HEK293 (cell line): ENCODE measurements around the gene BRD2.

Source experiments
- BCL11B ChIP-seq: fragments of 450-650 bp; formaldehyde crosslinking; IDR thresholded peaks from 2 replicates; pipeline ENCODE4 v1.5.1; 2016; ENCODE audit warnings: low read depth, missing biosample characterization, missing genetic modification characterization
- FEZF1 ChIP-seq: fragments of 450-650 bp; formaldehyde crosslinking; IDR thresholded peaks from 2 replicates; pipeline ENCODE4 v1.5.1; 2016; ENCODE audit warnings: missing biosample characterization, missing genetic modification characterization
- KLF7 ChIP-seq: fragments of 450-650 bp; formaldehyde crosslinking; IDR thresholded peaks from 2 replicates; pipeline ENCODE4 v1.5.1; 2016; ENCODE audit warnings: missing biosample characterization, missing genetic modification characterization, borderline replicate concordance
- MZF1 ChIP-seq: fragments of 450-650 bp; formaldehyde crosslinking; IDR thresholded peaks from 2 replicates; pipeline ENCODE4 v1.5.1; 2017; ENCODE audit warnings: missing biosample characterization, missing genetic modification characterization, borderline replicate concordance
- OVOL3 ChIP-seq: fragments of 450-650 bp; formaldehyde crosslinking; IDR thresholded peaks from 2 replicates; pipeline ENCODE4 v1.5.1; 2016; ENCODE audit warnings: missing biosample characterization, missing genetic modification characterization
- PATZ1 ChIP-seq: fragments of 450-650 bp; formaldehyde crosslinking; IDR thresholded peaks from 2 replicates; pipeline ENCODE4 v1.5.1; 2016; ENCODE audit warnings: missing biosample characterization, missing genetic modification characterization
- REST ChIP-seq: fragments of 450-650 bp; formaldehyde crosslinking; IDR thresholded peaks from 2 replicates; pipeline ENCODE4 v1.5.1; 2016; ENCODE audit warnings: missing biosample characterization, missing genetic modification characterization
- SP2 ChIP-seq: fragments of 450-650 bp; formaldehyde crosslinking; IDR thresholded peaks from 2 replicates; pipeline ENCODE4 v1.5.1; 2016; ENCODE audit warnings: missing biosample characterization, missing genetic modification characterization
- SP7 ChIP-seq: fragments of 450-650 bp; formaldehyde crosslinking; IDR thresholded peaks from 2 replicates; pipeline ENCODE4 v1.5.1; 2016; ENCODE audit warnings: missing biosample characterization, missing genetic modification characterization
- WT1 ChIP-seq: fragments of 450-650 bp; formaldehyde crosslinking; IDR thresholded peaks from 2 replicates; pipeline ENCODE4 v1.5.1; 2016; ENCODE audit warnings: missing biosample characterization, missing genetic modification characterization
- ZBTB20 ChIP-seq: fragments of 450-650 bp; formaldehyde crosslinking; IDR thresholded peaks from 2 replicates; pipeline ENCODE4 v1.5.1; 2016; ENCODE audit warnings: missing biosample characterization, missing genetic modification characterization
- ZBTB6 ChIP-seq: fragments of 450-650 bp; formaldehyde crosslinking; IDR thresholded peaks from 2 replicates; pipeline ENCODE4 v1.5.1; 2017; ENCODE audit warnings: missing biosample characterization, missing genetic modification characterization
- ZEB2 ChIP-seq: fragments of 450-650 bp; formaldehyde crosslinking; IDR thresholded peaks from 2 replicates; pipeline ENCODE4 v1.5.1; 2016; ENCODE audit warnings: missing biosample characterization, missing genetic modification characterization
- ZFP37 ChIP-seq: fragments of 450-650 bp; formaldehyde crosslinking; IDR thresholded peaks from 2 replicates; pipeline ENCODE4 v1.5.1; 2016; ENCODE audit warnings: missing biosample characterization, missing genetic modification characterization
- ZIC2 ChIP-seq: fragments of 450-650 bp; formaldehyde crosslinking; IDR thresholded peaks from 2 replicates; pipeline ENCODE4 v1.5.1; 2016; ENCODE audit warnings: missing biosample characterization, missing genetic modification characterization
- ZNF138 ChIP-seq: fragments of 450-650 bp; formaldehyde crosslinking; IDR thresholded peaks from 2 replicates; pipeline ENCODE4 v1.5.1; 2016; ENCODE audit warnings: missing biosample characterization, missing genetic modification characterization, borderline replicate concordance
- ZNF18 ChIP-seq: fragments of 450-650 bp; formaldehyde crosslinking; IDR thresholded peaks from 2 replicates; pipeline ENCODE4 v1.5.1; 2016; ENCODE audit warnings: missing biosample characterization, missing genetic modification characterization
- ZNF211 ChIP-seq: fragments of 450-650 bp; formaldehyde crosslinking; IDR thresholded peaks from 2 replicates; pipeline ENCODE4 v1.5.1; 2016; ENCODE audit warnings: low read depth, missing biosample characterization, missing genetic modification characterization
- ZNF248 ChIP-seq: fragments of 450-650 bp; formaldehyde crosslinking; IDR thresholded peaks from 2 replicates; pipeline ENCODE4 v1.5.1; 2017; ENCODE audit warnings: missing biosample characterization, missing genetic modification characterization
- ZNF350 ChIP-seq: fragments of 450-650 bp; formaldehyde crosslinking; IDR thresholded peaks from 2 replicates; pipeline ENCODE4 v1.5.0; 2017; ENCODE audit warnings: missing biosample characterization, mild to moderate bottlenecking, missing genetic modification characterization
- ZNF354C ChIP-seq: fragments of 450-650 bp; formaldehyde crosslinking; IDR thresholded peaks from 2 replicates; pipeline ENCODE4 v1.5.1; 2016; ENCODE audit warnings: missing biosample characterization, missing genetic modification characterization, low read depth, borderline replicate concordance
- ZNF391 ChIP-seq: fragments of 450-650 bp; formaldehyde crosslinking; IDR thresholded peaks from 2 replicates; pipeline ENCODE4 v1.5.1; 2016; ENCODE audit warnings: low read depth, missing biosample characterization, missing genetic modification characterization, borderline replicate concordance
- ZNF561 ChIP-seq: fragments of 450-650 bp; IDR thresholded peaks from 2 replicates; pipeline ENCODE4 v1.5.1; 2018; ENCODE audit warnings: missing biosample characterization, missing genetic modification characterization, borderline replicate concordance
- ZNF621 ChIP-seq: fragments of 450-650 bp; formaldehyde crosslinking; IDR thresholded peaks from 2 replicates; pipeline ENCODE4 v1.5.1; 2017; ENCODE audit warnings: missing biosample characterization, missing genetic modification characterization
- ZNF654 ChIP-seq: fragments of 450-650 bp; formaldehyde crosslinking; IDR thresholded peaks from 2 replicates; pipeline ENCODE4 v1.5.1; 2016; ENCODE audit warnings: low read depth, missing biosample characterization, missing genetic modification characterization
- ZNF660 ChIP-seq: fragments of 450-650 bp; IDR thresholded peaks from 2 replicates; pipeline ENCODE4 v1.5.1; 2018; ENCODE audit warnings: missing biosample characterization, mild to moderate bottlenecking, missing genetic modification characterization
- ZNF785 ChIP-seq: fragments of 450-650 bp; formaldehyde crosslinking; IDR thresholded peaks from 2 replicates; pipeline ENCODE4 v1.5.1; 2016; ENCODE audit warnings: missing biosample characterization, missing genetic modification characterization
- ZNF792 ChIP-seq: fragments of 450-650 bp; formaldehyde crosslinking; IDR thresholded peaks from 2 replicates; pipeline ENCODE4 v1.5.1; 2016; ENCODE audit warnings: missing biosample characterization, missing genetic modification characterization
- ZNF830 ChIP-seq: fragments of 450-650 bp; IDR thresholded peaks from 2 replicates; pipeline ENCODE4 v1.5.0; 2018; ENCODE audit warnings: missing biosample characterization, missing genetic modification characterization, low read depth, mild to moderate bottlenecking, moderate library complexity
- ZNF843 ChIP-seq: fragments of 450-650 bp; formaldehyde crosslinking; IDR thresholded peaks from 2 replicates; pipeline ENCODE4 v1.5.1; 2016; ENCODE audit warnings: missing biosample characterization, missing genetic modification characterization
- ZSCAN23 ChIP-seq: fragments of 450-650 bp; formaldehyde crosslinking; IDR thresholded peaks from 2 replicates; pipeline ENCODE4 v1.5.1; 2016; ENCODE audit warnings: missing biosample characterization, missing genetic modification characterization
- ZSCAN5A ChIP-seq: fragments of 450-650 bp; formaldehyde crosslinking; IDR thresholded peaks from 2 replicates; pipeline ENCODE4 v1.5.1; 2016; ENCODE audit warnings: missing biosample characterization, missing genetic modification characterization

BRD2 gene

GRCh38 chr6:32982702-32983492 is 14.5 kb downstream of the BRD2 start (continued):
- TF ChIP-seq PATZ1 (tag by site-specific recombination) (no peak), ZNF350 (no peak), ZNF843 (no peak), ZSCAN23 (tag by site-specific recombination) (no peak), ZBTB6 (tag by site-specific recombination) (no peak), ZSCAN5A (tag by site-specific recombination) (no peak), OVOL3 (tag by site-specific recombination) (no peak), ZNF785 (tag by site-specific recombination) (no peak), ZNF248 (tag by site-specific recombination) (no peak), ZEB2 (tag by site-specific recombination) (no peak), FEZF1 (tag by site-specific recombination) (peak; percentile 99), ZNF561 (tag by site-specific recombination) (no peak), ZNF830 (no peak), ZNF654 (tag by site-specific recombination) (no peak), SP2 (tag by site-specific recombination) (no peak), BCL11B (no peak), ZNF792 (tag by site-specific recombination) (no peak), ZNF354C (tag by site-specific recombination) (no peak), ZFP37 (tag by site-specific recombination) (0 out of 2 replicates have a peak, but pooled peaks have one; percentile 7), ZNF660 (tag by site-specific recombination) (0 out of 2 replicates have a peak, but pooled peaks have one; percentile 43), MZF1 (tag by site-specific recombination) (no peak), SP7 (tag by site-specific recombination) (no peak), ZNF391 (tag by site-specific recombination) (no peak), ZBTB20 (no peak), ZNF211 (no peak), ZIC2 (tag by site-specific recombination) (no peak), WT1 (tag by site-specific recombination) (peak; percentile 49; the same call in 1 of the 2 replicates), ZNF18 (tag by site-specific recombination) (0 out of 2 replicates have a peak, but pooled peaks have one; percentile 47), REST (no peak), ZNF621 (tag by site-specific recombination) (no peak), ZNF138 (no peak), KLF7 (tag by site-specific recombination) (no peak)
